GM21723 (cell line): Measurements from ENCODE around the gene MCTP1.
"Not testable (repeated sequence)": the region's sequence is repeated elsewhere in the genome, so short reads cannot be mapped to it uniquely, and the experiment has no call there.

Experiments used
- ATAC-seq: cut with Tn5 transposase; IDR thresholded peaks from one replicate; pipeline ENCODE4 v1.9.1; 2021; ENCODE audit warnings: mild to moderate bottlenecking, moderate library complexity; ENCODE audit not compliant: unreplicated experiment

Gene MCTP1

DNA sequence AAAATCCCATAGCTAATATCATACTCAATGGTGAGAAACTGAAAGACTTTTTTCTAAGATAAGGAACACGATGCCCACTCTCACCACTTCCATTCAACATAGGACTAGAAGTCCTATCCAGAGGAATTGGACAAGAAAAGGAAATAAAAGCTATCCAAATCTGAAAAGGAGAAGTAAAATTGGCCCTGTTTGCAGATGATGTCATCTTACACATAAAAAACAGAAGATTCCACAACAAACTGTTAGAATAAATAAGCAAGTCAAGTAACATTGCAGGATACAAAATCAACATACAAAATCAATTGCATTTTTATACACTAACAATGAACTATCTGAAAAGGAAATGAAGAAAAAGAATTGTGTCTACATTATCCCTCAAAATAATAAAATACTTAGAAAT lies 308.0 kb downstream of the MCTP1 start:
- no peak for ATAC-seq

GRCh38 chr5:94972268-94972667 lies 312.6 kb downstream of the MCTP1 start:
- ATAC-seq, result no peak

GRCh38 chr5:94969174-94969573 lies 315.7 kb downstream of the MCTP1 start:
- ATAC-seq, result peak; percentile 66

DNA sequence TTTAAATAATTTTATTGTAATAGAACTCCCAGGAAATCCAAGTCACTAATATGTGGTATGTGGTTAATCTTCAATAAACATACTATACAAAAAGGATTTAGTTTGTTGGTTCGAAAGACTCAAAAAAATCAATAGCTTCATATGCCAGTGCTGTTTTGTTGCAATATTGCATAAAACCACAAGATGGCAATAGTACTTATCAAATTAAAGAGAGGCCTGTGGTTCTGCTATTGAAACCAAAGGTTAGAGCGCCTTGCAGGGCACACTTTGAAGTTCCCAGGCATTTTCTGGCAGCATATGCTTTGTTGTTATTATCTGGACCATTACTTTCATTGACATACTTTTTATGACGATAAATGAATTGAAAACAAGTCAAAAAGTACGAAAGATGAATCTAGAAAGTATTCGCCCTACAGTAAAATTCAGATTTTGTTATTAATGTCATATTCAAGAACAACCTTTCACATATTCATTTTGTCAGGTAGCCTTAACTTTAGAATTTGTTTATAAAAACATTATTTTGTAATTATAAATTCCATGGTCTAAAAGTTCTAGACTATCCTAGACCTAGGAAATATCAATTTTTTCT lies 316.3 kb downstream of the MCTP1 start:
- peak; percentile 78 for ATAC-seq

GRCh38 chr5:94967525-94967924 lies 317.4 kb downstream of the MCTP1 start:
- no peak for ATAC-seq

- not testable (repeated sequence) for ATAC-seq
Observed at GRCh38 chr5:94959279-94959678, 325.6 kb downstream of the MCTP1 start.

GRCh38 chr5:94945656-94946055 lies 339.2 kb downstream of the MCTP1 start:
- no peak for ATAC-seq

DNA sequence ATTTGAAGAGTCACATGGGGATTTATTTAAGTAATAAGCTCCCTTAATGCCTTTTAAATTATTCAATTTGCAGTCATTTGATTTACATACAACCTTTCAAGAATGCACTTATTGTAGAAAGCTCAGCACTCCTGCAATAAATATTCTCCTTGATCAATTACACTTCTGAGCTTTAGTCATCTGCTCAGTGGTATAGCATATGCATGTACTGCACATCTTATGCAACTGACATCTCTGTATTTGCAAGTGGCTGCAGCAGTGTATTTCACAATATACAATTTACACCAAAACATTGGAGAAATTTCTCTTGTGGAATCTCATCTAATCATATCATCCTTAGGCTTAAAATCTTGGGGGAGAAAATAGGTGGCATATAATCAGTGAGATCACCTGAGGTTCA lies 340.7 kb downstream of the MCTP1 start:
- ATAC-seq, result no peak

GRCh38 chr5:94941122-94941755 lies 343.7 kb downstream of the MCTP1 start:
- ATAC-seq, result no peak

GRCh38 chr5:94932259-94932658 lies 352.6 kb downstream of the MCTP1 start:
- ATAC-seq, result no peak

GRCh38 chr5:94928891-94929290 lies 356.0 kb downstream of the MCTP1 start:
- ATAC-seq, result no peak

DNA sequence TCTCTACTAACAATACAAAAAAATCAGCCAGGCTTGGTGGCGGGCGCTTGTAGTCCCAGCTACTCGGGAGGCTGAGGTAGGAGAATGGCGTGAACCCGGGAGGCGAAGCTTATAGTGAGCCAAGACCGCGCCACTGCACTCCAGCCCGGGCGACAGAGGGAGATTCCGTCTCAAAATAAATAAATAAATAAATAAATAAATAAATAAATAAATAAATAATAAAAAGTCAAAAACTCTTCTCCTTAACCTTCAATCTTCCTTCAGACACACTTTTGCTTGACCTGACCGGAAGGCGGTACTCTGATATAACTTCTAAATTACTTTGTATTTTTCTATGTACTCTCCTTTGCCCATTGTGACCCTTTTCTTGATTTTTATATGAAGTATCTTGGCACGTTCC lies 364.3 kb downstream of the MCTP1 start:
- ATAC-seq, result no peak

GRCh38 chr5:94916619-94917018 lies 368.3 kb downstream of the MCTP1 start:
- ATAC-seq, result no peak

DNA sequence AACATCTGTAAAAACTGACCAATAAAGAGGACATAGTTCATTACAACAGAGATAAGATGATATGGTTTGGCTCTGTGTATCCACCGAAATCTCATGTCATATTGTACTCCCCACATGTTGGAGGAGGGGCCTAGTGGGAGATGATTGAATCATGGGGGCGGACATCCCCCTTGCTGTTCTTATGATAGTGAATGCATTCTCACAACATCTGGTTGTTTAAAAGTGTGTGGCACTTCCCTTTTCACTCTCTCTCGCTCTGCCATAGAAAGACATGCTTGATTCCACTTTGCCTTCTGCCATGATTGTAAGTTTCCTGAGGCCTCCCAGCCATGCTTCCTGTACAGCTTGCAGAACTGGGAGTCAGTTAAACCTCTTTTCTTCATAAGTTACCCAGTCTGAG lies 373.6 kb downstream of the MCTP1 start:
- ATAC-seq, result no peak

DNA sequence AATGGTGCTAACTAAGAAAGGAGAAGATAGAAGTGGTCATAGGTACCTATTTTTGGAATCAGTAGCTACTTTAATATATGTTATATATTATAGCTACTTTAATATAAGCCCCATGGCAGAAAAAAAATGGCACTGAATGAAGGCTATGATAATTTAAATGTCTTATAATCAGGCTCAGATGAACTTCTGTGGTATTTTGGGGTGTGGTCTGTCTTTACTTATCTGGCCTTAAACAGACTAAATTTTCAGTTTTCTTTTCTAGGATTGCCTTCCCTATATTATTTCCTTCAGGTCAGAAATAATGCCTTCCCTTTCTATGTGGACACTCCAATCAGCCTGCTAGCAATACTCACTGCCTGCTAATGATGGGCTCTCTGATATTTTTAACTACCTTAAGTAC lies 374.2 kb downstream of the MCTP1 start:
- ATAC-seq, result no peak

- peak; percentile 69 for ATAC-seq
Observed at GRCh38 chr5:94908889-94909480, 375.9 kb downstream of the MCTP1 start.

GRCh38 chr5:94906750-94907149 lies 378.1 kb downstream of the MCTP1 start:
- no peak for ATAC-seq

- no peak for ATAC-seq
Observed at GRCh38 chr5:94903726-94904125, 381.2 kb downstream of the MCTP1 start.

- ATAC-seq, result peak; percentile 73
Observed at GRCh38 chr5:94901191-94901979, 383.5 kb downstream of the MCTP1 start.

GRCh38 chr5:94900006-94900505 lies 384.8 kb downstream of the MCTP1 start:
- no peak for ATAC-seq

DNA sequence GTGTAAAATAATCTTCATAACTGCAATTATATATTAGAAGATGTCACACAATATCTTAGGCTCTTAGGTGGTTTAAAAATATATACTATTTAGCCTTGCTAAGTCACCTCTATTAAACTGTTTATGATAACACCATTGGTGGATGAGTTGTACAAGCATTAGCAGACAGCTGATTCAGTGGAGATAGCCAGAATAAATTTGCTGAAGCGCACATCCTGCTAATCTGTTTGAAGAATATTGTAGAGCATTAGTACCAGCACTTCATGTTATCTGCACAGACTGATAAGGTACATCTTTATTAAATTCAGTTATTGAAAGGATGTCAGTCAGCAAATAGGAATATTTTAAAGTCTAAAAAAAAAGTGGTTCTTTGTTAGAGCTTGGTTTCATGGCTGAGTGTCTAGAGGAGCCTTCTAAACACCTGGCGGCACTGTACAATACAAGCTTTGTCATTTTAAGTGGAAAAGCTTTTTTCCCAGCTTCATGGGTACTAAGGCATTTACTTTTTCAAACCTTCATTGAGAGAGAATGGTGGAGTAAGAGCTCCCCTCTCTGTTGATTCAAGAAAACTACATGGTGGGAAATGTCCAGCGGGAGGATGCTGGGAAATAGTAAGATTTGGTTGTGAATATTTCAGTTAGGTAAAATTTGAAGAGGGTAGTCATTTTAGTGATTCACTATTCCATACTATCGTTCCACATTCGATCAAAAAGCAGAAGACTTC lies 391.3 kb downstream of the MCTP1 start:
- ATAC-seq, result no peak
